Psoas muscle (tissue), 8 donors: ENCODE measurements around the gene RAB23. TPM values are rescaled to one million over a fixed set of nuclear protein-coding genes. Genes with fewer than 3 reads are reported as not detected.

ENCODE experiments used
- ATAC-seq, 4 donors: fragments of 200-7000 bp; cut with Tn5 transposase; one replicate each; pipeline ENCODE4 v1.9.1; 2020; ENCODE audit warnings: moderate library complexity in 3 of 4, mild to moderate bottlenecking in 2 of 4
- DNase-seq, 2 donors: peaks; one replicate each; pipeline ENCODE4 v3.0.0-alpha.2; 2020
- H3K27ac ChIP-seq: fragments of 200-600 bp; one replicate; pipeline ENCODE4 v1.8.0; 2022
- H3K27me3 ChIP-seq, 3 donors: fragments of 200-600 bp in 1 of 3; one replicate each; pipeline versions ENCODE4 v1.6.1 to v1.8.0; 2013 to 2022; ENCODE audit warnings: low read length in 2 of 3, mild to moderate bottlenecking in 2 of 3, moderate library complexity in 1 of 3; ENCODE audit not compliant: insufficient read depth in 3 of 3
- H3K36me3 ChIP-seq, 2 donors: fragments of 200-600 bp in 1 of 2; one replicate each; pipeline versions ENCODE4 v1.6.1 to v1.8.0; 2013 to 2022; ENCODE audit warnings: low read depth in 1 of 2, mild to moderate bottlenecking in 1 of 2, moderate library complexity in 1 of 2; ENCODE audit not compliant: insufficient read depth in 1 of 2
- H3K4me1 ChIP-seq: fragments of 200-600 bp; one replicate; pipeline ENCODE4 v1.8.0; 2022
- H3K4me3 ChIP-seq: fragments of 200-600 bp; one replicate; pipeline ENCODE4 v1.8.0; 2022; ENCODE audit warnings: mild to moderate bottlenecking
- H3K9me3 ChIP-seq: fragments of 200-600 bp; one replicate; pipeline ENCODE4 v1.8.0; 2022
- CTCF ChIP-seq: fragments of 200-600 bp; IDR thresholded peaks from one replicate; pipeline ENCODE4 v1.8.0; 2022; ENCODE audit warnings: antibody characterized with exemption
- WGBS, 3 donors: extraction: QIAGEN DNeasy Blood & Tissue Kit; methylation state at CpG; one replicate each; pipeline versions ENCODE4 v1.1.6 to v1.1.7; 2013; 5-methylcytosine and 5-hydroxymethylcytosine counted together
- intact Hi-C, 2 donors: fragments of 100-400 bp; cut with DNase I; formaldehyde crosslinking; loops; one replicate each; pipeline versions ENCODE4 v1.11.0 to v1.14.2; 2022
- polyA plus RNA-seq, 3 donors: library from polyadenylated mRNA; stranded (reverse); fragments of 200-250 nt; gene quantifications; one replicate each; pipeline ENCODE4 v1.2.3, GENCODE V29; 2013
- total RNA-seq, 4 donors: library from RNA; stranded (reverse); fragmentation: NEBNext Ultra II Directional in 2 of 4; extraction: Animal tissue kit (Norgen Biotek cat#: 25700) in 2 of 4; gene quantifications; one replicate each; pipeline versions ENCODE4 v1.2.1 to v1.2.4, GENCODE V29; 2021 to 2023
- donor health status: healthy with polysubstance abuse.
- donor health status: DM: no; HTN: no; CAD: no; lungs with moderate emphysema.
- donor health status: Bipolar disorder and iron deficiency.
- donor health status: healthy.
- donor health status: DM: yes; HTN: yes; CAD: no.
- donor health status: DM: no; HTN: no; CAD: no.
- donor health status: DM: no; HTN: no; CAD: no.
- donor health status: DM: yes; HTN: yes; CAD: no.

The RAB23 gene
- total and polyA plus RNA-seq, 7 donors = 3.9 to 14.1 (median 5.9) TPM

- Histone ChIP-seq H3K27me3 (no peaks in the 10 kb centered on the region), H3K9me3 (no peaks in the 10 kb centered on the region), H3K4me3 (no peak overlapping the region), H3K4me1 (no peaks in the 10 kb centered on the region), H3K36me3 (no peaks in the 10 kb centered on the region), H3K27ac (no peak overlapping the region)
- WGBS, 3 donors = 1 to 41% (median 3%) methylated on average over 2 of the region's 2 CpGs
- intact Hi-C loops = no loop called here
- DNase-seq (no peak), ATAC-seq (peak in 2 of 4 donors; percentile 36 to 37)
- TF ChIP-seq CTCF = no peak
These were observed 20.4 kb upstream of the RAB23 start for GRCh38 chr6:57242505-57242904.

- Histone ChIP-seq H3K36me3 (no peaks in the 10 kb centered on the region), H3K4me1 (no peaks in the 10 kb centered on the region), H3K4me3 (no peak overlapping the region), H3K27ac (no peak overlapping the region), H3K9me3 (no peaks in the 10 kb centered on the region), H3K27me3 (no peaks in the 10 kb centered on the region)
- WGBS, 3 donors = 72 to 74% (median 73%) methylated on average over 2 of the region's 2 CpGs
- no peak for TF ChIP-seq CTCF
- intact Hi-C loops = no loop called here
- ATAC-seq = no peak
- DNase-seq = no peak
These were observed 4.1 kb upstream of the RAB23 start for GRCh38 chr6:57226221-57226620.

DNA sequence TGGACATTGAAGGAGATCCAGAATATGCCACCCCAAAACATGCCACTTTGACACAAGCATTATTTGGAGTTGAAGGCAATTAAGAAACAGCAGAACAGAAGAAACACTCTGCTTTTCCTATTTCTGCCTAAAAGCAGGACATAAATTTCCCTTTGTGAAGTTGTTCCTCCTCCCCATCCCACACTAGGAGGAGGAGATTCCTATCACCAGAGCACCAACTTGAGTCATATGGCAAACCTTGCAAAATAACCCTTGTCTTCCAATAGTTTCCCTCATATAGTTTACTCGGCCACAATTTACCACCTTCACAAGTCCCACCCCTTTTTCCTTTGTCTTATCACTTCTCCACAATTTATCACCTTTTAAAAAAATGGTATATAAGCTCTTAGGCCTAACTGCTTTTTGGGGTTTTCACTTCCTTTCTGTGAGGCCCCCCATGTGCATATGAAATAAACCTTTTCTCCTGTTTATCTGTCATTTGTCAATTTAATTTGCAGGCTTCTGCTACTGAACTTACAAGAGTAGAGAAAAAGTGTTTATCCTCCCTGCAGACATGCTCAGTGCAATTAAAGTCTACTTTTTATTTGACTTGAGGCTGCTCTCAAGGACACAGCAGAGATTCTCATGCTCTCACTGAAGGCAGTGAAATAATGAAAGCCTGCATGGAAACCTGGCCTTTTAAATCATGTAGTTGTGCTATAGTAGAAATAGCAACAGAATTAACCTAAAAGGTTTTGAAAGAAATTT is 2.8 kb upstream of the RAB23 start:
- intact Hi-C loops = loop anchor here in 1 of 2 donors (5.0 kb wide), 2 partner anchors 48 to 92 kb away; partner anchors contain the start of gene PRIM2
- no peaks in the 10 kb centered on the region for H3K9me3 ChIP-seq
- no peak for DNase-seq
- ATAC-seq = no peak
- H3K4me3 ChIP-seq = no peak overlapping the region
- H3K27ac ChIP-seq = no peak overlapping the region
- H3K36me3 ChIP-seq = no peaks in the 10 kb centered on the region
- no peaks in the 10 kb centered on the region for H3K27me3 ChIP-seq
- H3K4me1 ChIP-seq = peaks cover 7% of the 10 kb centered on the region
- no peak for TF ChIP-seq CTCF
- WGBS, 3 donors = 75 to 92% (median 86%) methylated on average over 1 of the region's 1 CpG

DNA sequence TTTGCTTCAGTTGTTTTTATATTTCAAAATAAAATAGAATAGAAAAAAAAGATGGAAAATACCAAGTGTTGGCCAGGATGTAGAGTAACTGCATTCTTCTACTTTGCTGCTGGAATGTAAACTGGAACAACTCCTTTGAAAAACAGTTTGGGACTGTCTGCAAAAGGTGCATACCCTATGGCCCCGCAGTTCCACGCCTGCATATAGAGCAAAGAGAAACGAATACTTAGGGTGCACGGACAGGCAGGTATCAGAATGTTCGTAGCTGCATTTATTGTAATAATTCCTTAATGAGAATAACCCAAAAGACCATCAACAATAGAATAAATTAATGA is 603 bp upstream of the RAB23 start:
- Histone ChIP-seq H3K36me3 (no peaks in the 10 kb centered on the region), H3K4me3 (peak overlapping the region; percentile 85), H3K9me3 (no peaks in the 10 kb centered on the region), H3K4me1 (peaks cover 7% of the 10 kb centered on the region), H3K27me3 (no peaks in the 10 kb centered on the region), H3K27ac (no peak overlapping the region)
- whole genome bisulfite sequencing, 3 donors = 31 to 49% (median 40%) methylated on average over 5 of the region's 5 CpGs
- intact Hi-C loops = loop anchor here in 1 of 2 donors (5.0 kb wide), 2 partner anchors 45 to 95 kb away; partner anchors contain the start of gene PRIM2
- TF ChIP-seq CTCF = no peak
- no peak for ATAC-seq
- DNase-seq = no peak
